ENCODE data around the gene EVI2B.
"Not testable (repeated sequence)": the region's sequence is repeated elsewhere in the genome, so short reads cannot be mapped to it uniquely, and the experiment has no call there.

Gene EVI2B, protein sequence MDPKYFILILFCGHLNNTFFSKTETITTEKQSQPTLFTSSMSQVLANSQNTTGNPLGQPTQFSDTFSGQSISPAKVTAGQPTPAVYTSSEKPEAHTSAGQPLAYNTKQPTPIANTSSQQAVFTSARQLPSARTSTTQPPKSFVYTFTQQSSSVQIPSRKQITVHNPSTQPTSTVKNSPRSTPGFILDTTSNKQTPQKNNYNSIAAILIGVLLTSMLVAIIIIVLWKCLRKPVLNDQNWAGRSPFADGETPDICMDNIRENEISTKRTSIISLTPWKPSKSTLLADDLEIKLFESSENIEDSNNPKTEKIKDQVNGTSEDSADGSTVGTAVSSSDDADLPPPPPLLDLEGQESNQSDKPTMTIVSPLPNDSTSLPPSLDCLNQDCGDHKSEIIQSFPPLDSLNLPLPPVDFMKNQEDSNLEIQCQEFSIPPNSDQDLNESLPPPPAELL

DNA sequence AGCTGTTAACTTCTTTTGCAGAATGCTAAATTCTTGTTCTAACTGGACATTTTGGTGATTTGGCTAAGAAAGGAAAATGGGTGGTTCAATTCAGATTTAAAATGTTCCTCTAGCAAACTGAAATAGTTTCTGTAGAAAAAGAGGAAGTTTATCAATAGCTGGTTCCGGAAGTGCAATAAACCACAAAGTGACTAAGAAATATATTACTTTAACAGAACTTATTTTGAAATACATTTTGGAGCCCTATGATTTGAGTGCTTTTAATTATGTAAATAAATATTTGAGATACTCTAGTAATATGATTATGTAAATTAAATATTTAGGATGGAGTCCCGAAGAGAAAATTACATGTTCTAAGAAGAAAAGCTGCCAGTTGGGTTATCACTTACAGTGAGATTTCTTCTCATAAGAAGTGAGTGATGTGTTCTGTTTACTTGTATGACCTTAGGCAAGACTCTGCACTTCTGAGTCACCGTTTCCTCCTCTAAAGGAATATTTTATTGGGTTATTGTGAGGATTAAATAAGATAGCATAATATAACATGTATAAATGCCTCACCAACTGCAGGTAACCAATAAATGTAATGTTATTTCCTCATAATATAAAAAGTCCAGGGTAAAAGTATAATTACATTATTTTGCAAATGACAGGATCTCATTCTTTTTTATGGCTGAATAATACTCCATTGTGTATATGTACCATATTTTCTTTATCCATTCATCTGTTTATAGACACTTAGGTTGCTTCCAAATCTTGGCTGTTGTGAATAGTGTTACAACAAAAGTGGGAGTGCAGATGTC is at the start of gene EVI2B:
TSS of gene EVI2B (minus strand) at position 73 of the 800 bp plus-strand sequence. CDS start 8,445 bp downstream, outside the sequence.
- FAIRE-seq, result peak; percentile 88

DNA sequence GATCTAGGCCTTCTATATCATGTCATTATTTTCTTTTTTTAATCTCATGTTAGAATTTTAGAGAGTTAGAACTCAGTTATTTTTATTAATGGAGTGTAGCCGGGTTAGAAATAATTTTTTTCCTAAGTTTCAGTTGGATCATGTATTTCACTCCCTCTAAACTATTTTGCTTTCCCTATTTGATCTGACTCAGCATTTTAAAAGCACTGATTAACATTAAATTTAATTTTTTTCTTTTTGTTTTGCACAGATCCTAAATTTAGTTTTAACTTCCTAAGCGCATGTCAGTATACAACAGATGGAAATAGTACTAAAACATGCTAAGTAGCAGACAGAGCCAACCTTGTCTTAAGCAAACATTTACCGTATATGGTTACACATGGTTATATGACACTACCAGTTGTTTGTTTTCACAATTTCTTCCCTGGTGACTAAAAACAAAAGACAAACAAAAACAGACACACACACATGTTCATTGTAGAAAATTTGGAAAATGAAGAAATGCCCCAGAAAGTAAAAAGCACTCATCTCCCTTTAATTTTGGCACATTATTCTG is 44.1 kb upstream of the EVI2B start:
- FAIRE-seq, result peak; percentile 38

DNA sequence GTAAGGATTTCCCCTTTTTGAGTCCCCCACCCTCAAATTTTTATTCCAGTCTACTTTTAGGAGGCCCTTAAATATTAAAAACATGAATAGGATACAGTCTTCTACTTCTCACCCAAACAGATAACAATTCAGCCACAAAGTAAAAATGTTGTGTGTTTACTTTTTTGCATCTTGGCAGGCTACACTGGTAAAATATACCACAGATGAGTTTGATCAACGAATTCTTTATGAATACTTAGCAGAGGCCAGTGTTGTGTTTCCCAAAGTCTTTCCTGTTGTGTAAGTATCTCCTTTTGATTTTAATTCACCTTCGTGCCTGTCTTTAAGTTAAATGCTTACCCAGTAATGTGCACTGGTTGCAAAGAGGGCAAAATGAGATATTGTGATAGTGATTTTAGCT is 43.2 kb upstream of the EVI2B start:
- no peak for FAIRE-seq

DNA sequence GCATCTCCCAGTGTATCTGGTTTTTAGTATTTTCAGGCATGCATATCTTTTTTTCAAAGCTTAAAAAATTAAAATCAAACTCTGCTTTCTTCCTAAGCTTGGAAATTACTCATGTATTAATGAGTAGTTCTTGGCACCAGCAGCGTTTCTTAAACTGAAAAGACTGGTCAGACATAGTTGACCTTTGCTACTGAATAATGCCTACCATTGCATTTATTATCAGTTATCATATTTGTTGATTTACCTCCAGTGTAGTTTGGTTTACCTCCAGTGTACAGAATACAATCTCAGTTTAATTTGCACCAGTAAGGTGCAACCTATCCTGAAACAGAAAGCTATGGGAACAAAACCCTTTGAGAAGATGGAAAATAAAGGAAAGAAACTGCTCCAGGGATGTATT is 42.1 kb upstream of the EVI2B start:
- no peak for FAIRE-seq

DNA sequence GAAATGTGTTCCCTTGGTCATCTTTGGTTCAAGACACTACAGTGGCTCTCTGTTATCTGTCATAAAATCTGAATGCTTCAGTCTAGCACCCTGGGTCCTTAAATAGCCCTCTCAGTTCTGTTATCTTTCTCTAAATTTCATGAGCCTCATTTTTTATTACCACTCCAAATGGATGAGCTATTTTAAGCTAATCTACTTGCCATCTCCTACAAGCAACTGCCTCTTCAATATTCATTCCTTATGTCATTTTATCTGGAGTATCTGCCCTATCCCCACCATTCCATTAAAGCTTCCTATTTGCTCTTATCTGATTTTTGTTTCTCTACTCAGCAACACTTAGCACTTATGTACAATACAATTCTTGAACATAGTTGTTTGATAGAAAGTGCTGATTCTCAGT is 35.6 kb upstream of the EVI2B start:
- FAIRE-seq, result no peak

DNA sequence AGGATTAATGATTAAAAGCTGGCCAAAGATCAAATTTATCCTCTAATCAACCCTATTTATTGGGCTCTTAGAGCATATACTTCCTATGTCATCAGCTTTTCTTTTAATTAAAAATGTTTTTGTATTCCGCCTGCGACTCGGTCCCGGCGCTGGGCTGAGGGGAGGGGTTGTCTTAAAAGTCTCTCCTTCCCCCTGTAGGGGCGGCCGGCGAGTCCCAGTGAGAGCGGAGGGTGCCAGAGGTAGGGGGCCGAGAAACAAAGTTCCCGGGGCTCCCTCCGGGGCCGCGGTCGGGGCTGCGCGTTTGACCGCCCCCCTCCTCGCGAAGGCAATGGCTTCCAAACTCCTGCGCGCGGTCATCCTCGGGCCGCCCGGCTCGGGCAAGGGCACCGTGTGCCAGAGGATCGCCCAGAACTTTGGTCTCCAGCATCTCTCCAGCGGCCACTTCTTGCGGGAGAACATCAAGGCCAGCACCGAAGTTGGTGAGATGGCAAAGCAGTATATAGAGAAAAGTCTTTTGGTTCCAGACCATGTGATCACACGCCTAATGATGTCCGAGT is 31.4 kb upstream of the EVI2B start:
- not testable (repeated sequence) for FAIRE-seq

DNA sequence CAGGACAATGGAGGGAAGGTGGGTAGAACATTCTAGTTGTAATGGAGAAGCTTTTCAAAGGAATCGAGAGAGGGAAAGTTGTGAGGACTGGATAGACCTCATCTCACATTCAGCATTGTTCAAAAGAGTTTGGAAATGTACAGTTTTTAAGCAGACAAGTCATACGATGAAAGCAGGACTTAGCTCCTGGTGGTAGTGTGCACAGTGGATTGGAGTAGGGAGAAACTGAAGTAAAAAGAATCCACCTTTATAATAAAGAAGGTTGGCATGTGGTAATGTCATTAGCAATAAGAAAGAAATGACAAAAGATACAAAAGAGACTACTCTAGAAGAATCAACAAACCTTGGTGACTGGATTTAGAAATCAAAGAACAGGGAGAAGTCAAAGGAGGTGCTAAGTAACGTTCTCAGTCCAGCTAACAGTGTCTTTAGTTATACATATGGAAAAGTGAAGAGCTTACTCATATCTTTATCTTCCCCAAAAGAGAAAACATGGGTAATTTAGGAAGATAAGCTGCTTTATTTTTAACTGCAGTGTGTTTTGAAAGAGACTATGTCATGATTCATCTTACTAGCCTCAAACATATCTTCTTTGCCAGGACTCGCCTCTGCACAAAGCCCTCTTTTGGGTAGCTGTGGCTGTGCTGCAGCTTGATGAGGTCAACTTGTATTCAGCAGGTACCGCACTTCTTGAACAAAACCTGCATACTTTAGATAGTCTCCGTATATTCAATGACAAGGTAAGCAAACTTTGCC is 26.2 kb upstream of the EVI2B start:
- no peak for FAIRE-seq

DNA sequence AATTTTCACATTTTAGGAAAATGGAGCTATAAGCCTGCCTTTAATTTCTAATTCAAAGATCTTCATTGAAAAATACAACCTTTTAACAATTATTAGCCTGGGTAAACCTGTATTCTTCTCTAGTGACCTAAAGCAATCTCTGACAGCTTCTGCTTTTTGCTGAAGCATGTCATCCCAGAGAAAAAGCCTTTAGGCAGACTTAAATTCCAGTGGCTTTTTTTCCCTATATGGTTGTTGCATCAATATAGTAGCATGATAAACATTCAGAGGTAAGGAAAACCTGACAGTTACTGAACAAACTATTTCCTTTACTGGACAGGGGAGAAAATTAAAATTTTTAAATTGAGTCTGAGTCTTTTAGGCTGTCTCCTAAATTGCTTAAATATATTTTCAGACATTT is 15.4 kb upstream of the EVI2B start:
- no peak for FAIRE-seq

DNA sequence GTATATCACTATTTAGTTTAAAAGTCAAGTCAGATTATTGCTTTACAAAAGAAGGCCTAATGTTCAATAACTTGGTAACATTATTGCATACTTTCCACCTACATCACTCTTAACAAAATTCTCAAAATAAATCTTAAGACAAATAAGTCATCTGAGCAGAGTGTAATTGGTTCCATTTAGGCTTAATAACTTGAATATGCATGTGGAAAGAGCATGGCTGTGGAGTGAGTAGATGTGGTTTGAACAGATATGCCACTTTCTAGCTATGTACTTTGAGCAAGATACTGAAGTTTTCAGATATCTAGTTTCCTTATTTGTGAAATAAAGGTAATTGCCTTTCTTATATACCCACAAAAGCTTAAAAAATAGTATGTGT is 14.3 kb upstream of the EVI2B start:
- no peak for FAIRE-seq

DNA sequence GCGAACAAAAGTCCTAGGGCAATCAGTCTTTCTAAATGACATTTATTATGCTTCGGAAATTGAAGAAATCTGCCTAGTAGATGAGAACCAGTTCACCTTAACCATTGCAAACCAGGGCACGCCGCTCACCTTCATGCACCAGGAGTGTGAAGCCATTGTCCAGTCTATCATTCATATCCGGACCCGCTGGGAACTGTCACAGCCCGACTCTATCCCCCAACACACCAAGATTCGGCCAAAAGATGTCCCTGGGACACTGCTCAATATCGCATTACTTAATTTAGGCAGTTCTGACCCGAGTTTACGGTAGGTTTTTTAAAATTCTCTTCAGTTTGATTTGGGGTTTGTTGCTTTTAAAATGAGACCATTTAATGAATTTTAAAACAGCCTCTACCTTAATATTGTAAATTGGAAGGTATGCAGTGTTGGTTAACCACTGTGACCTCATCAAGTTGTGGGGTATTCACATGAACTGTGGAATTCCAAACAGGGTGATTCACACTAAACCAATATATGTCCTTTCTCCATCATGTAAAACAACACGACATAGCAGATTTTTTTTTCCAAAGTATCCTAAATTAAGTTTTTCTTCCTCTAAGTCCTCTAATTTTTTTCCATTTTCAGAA is 13.8 kb upstream of the EVI2B start:
- no peak for FAIRE-seq

DNA sequence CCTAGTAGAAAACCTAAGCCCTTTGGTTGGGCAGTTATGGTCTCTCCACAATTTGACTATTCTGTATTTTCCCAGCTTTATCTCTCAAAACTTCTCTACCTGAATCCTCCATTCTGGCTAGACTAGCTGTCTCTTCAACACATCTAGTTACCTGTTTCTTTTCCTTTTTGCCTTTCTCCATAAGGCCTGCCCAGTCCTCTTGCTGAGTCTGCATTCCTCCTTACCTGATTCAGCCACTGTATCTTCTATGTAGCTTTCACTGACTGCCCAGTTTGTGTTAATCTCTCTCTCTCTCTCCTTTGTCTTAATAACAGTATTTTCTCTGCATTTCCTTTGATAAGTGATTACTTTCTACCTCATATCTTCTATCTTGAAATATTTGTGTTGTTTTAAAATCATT is 9.7 kb upstream of the EVI2B start:
- no peak for FAIRE-seq

DNA sequence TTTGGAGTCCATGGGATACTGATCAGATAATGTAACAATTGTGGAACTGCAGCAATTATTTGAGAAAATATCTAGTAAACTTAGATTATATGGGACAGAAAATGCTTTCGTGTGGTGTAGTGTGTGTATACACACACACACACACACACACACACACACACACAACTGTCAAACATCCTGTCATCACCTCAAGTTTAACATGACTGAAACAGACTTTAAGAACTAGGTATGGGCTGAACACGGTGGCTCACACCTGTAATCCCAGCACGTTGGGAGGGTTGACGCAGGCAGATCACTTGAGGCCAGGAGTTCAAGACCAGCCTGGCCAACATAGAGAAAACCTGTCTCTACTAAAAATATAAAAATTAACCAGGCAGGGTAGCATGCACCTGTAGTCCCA is 8.1 kb upstream of the EVI2B start:
- FAIRE-seq, result no peak

DNA sequence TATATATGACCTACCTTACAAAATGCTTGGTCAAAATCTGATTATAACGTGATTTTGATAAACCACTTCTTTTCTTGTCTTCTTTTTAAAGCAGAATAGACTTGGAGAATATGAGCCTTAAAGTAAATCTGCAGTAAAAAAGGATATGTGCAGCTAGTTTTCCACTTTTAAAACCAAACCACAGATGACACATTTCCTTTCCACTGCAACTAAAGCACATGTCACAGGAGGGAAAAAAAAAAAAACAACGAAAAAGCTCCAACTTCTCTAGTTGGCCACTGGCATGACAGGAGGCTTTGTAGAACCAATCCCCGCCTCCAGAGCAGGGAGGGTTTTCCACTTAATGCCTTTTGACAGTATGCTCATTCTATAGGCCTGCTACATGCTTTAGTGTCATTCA is 7.6 kb upstream of the EVI2B start, which contains the start of gene EVI2A:
TSS of gene EVI2A (minus strand) at position 142 of the 400 bp plus-strand sequence. CDS start 2,609 bp downstream, outside the sequence.
- peak; percentile 5 for FAIRE-seq

DNA sequence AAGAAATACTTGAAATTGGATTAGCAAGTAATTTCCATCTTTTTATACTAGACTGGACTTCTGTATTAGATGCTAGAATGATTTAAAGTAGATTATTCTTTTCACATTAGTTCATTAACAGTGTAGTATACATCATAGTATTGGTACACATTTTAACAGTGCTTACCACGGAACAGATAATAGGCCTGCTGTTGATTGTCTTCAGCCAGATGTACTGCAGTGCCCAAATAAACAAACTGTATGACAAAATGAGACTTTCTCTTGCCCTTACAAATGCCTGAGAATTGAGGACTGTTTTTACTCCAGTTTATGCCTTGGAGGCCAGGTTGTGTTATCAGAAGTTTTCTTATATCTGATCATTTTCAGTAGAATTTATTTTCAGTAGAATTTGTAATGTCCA is 6.9 kb upstream of the EVI2B start:
- FAIRE-seq, result peak; percentile 43

DNA sequence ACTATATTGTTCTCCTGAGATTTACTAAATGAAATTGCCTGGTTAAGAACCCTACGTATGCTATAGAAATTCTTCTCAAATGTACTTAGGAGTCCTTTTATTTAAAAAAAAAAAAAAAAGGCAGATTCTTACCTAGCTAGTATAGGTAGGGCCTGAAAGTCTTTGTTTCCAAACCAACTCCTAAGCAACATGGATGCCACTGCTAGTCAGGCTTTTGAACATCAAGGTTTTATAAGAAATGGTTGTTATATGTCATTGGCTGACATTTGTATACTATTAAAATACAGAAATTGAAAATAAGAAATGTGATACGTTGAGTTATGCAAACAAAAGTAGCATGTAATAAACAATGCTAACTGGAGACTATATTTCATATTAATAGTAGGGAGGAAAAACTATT is 6.4 kb upstream of the EVI2B start:
- peak; percentile 31 for FAIRE-seq

DNA sequence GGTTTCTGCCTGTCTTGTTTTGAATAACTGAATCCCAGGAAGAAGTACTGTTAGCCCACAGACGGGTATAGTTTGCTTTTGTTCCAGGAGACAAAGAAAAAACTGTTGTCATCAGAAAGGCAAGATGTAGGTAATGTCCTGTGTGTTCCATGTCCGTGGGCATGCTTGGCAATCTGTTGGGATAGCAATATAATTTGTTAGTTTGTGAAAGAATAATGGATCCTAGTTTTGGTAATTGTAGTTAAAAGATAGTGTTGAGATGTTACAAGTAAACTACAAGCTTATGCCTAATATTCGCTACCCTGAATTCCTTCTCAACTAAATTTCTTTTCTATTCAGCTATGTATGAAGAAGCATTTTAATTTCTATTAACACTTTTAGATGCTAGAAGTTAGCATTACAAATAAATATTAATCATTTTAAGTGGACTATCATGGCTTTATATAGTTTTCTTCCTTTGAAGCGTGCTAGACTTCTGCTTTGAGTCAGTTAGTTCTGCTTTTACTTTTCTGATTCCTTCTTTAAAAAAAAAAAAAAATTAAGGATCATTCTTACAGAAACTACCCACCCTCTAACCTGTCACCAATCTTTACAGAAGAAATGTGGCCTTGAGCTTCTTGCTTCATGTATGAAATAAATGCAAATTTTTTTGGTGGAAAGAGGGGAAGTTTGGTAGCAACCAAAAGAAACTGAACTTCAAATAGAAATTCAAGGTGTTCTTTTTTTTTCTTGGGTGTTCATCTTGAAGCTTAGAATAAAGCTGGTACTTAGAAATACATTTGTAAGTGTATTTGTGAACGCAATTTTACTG is 5.2 kb upstream of the EVI2B start:
- no peak for FAIRE-seq

DNA sequence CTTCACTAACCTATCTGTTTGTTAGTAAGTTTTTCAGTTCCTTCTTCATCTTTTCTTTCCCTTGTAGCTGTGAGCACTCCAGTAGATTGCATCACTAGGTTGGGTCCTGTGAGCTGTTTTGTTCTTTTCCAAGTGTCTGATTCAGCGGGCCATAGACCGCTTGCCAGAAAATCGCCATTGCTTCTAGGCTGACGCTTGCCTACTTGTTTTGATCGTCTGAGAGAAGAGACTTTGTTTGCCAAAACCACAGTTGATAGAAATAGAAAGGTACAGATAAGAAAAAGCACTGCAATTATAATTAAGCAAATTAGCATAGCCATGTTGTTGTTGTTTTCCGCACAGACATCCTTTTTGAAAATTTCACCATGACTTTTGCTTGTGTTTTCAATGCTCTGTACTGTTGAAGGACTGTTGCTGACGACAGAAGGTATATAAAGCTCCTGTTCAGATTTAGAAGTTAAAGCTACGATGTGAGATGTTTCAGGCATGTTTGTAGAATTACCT is 4.5 kb upstream of the EVI2B start:
- no peak for FAIRE-seq

DNA sequence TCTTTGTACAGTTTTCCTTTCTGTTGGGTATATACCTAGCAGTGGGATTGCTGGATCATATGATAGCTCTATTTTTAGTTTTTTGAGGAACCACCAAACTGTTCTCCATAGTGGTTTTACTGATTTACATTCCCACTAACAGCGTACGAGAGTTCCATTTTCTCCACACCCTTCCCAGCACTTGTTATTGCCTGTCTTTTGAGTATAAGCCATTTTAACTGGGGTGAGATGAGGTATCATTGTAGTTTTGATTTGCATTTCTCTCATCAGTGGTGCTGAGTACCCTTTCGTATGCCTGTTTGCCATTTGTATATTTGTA is 887 bp upstream of the EVI2B start:
- FAIRE-seq, result no peak

DNA sequence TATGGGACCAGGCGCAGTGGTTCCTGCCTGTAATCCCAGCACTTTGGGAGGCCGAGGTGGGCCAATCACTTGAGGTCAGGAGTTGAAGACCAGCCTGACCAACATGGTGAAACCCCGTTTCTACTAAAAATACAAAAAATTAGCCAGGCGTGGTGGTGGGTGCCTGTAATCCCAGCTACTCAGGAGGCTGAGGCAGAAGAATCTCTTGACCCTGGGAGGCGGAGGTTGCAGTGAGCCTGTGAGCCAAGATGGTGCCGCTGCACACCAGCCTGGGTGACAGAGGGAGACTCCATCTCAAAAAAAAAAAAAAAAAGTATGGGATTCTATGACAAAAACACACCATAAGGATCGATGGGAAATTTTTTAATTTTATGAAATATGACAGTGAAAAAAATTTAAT is 1.6 kb downstream of the EVI2B start:
- not testable (repeated sequence) for FAIRE-seq

DNA sequence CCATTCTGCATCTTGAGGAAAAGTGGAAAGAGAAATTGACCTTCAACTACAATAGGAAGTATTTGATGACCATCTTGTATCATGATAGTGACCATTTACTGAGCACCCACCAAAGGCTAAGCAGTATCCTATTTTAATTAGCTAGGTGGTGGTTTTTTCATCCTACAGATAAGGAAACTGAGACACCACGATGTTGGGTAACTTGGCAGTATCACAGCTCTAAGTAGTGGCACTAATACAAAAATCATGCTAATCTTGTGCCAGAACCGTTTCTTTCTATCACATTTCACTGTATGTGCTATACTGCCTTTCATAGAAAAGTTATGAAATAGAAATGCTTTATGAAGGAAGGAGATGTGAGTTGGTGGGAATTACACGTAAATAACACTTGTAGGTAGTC is 2.3 kb downstream of the EVI2B start:
- FAIRE-seq, result no peak

DNA sequence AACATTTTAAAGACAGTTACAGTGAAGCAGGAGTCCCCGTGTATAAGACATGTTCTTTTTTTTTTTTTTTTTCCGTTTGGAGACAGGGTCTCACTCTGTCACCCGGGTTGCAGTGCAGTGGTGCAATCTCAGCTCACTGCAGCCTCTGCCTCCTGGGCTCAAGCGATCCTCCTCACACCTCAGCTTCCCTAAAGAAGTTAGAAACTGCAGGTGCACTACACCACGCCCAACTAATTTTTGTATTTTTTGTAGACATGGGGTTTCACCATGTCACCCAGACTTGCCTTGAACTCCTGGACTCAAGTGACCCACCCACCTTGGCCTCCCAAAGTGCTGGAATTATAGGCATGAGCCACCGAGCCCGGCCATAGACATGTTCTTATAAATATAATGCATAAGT is 3.0 kb downstream of the EVI2B start:
- FAIRE-seq, result no peak
